ENCODE measurements around the gene THSD7B.

The THSD7B gene

GRCh38 chr2:137107904-137108303, 342.6 kb downstream of the THSD7B start:
- Histone ChIP-seq H3K27me3 (replicated peaks; ENCODE audit: control insufficient read depth, insufficient read depth, low read length, poor library complexity, severe bottlenecking) (no peaks in the 10 kb centered on the region), H3K9me3 (ENCODE audit: control insufficient read depth, low read length) (no peaks in the 10 kb centered on the region), H3K27ac (ENCODE audit: insufficient read depth, low read length, poor library complexity, severe bottlenecking) (no peak overlapping the region), H3K4me1 (ENCODE audit: control insufficient read depth, insufficient read depth, low read length, poor library complexity, severe bottlenecking) (no peaks in the 10 kb centered on the region), H3K4me3 (ENCODE audit: insufficient read depth, low read depth, low read length, poor library complexity, severe bottlenecking) (no peak overlapping the region), H3K36me3 (ENCODE audit: control insufficient read depth, insufficient read depth, low read length) (no peaks in the 10 kb centered on the region)
- no peak for DNase-seq

- no peak overlapping the region for H3K27ac ChIP-seq (ENCODE audit: insufficient read depth, low read length, poor library complexity, severe bottlenecking)
- no peak for DNase-seq
- H3K9me3 ChIP-seq (ENCODE audit: control insufficient read depth, low read length), result no peaks in the 10 kb centered on the region
- no peaks in the 10 kb centered on the region for H3K36me3 ChIP-seq (ENCODE audit: control insufficient read depth, insufficient read depth, low read length)
- no peaks in the 10 kb centered on the region for H3K27me3 ChIP-seq (replicated peaks; ENCODE audit: control insufficient read depth, insufficient read depth, low read length, poor library complexity, severe bottlenecking)
- no peaks in the 10 kb centered on the region for H3K4me1 ChIP-seq (ENCODE audit: control insufficient read depth, insufficient read depth, low read length, poor library complexity, severe bottlenecking)
- no peak overlapping the region for H3K4me3 ChIP-seq (ENCODE audit: insufficient read depth, low read depth, low read length, poor library complexity, severe bottlenecking)
Observed at GRCh38 chr2:137111896-137112295, 346.6 kb downstream of the THSD7B start.

- Histone ChIP-seq H3K4me1 (ENCODE audit: control insufficient read depth, insufficient read depth, low read length, poor library complexity, severe bottlenecking) (no peaks in the 10 kb centered on the region), H3K9me3 (ENCODE audit: control insufficient read depth, low read length) (no peaks in the 10 kb centered on the region), H3K36me3 (ENCODE audit: control insufficient read depth, insufficient read depth, low read length) (no peaks in the 10 kb centered on the region), H3K4me3 (ENCODE audit: insufficient read depth, low read depth, low read length, poor library complexity, severe bottlenecking) (no peak overlapping the region), H3K27ac (ENCODE audit: insufficient read depth, low read length, poor library complexity, severe bottlenecking) (no peak overlapping the region), H3K27me3 (replicated peaks; ENCODE audit: control insufficient read depth, insufficient read depth, low read length, poor library complexity, severe bottlenecking) (no peaks in the 10 kb centered on the region)
- DNase-seq, result no peak
Observed at GRCh38 chr2:137115081-137115794, 349.9 kb downstream of the THSD7B start.

GRCh38 chr2:137115795-137116089, 350.4 kb downstream of the THSD7B start:
- Histone ChIP-seq H3K36me3 (ENCODE audit: control insufficient read depth, insufficient read depth, low read length) (no peaks in the 10 kb centered on the region), H3K9me3 (ENCODE audit: control insufficient read depth, low read length) (no peaks in the 10 kb centered on the region), H3K27ac (ENCODE audit: insufficient read depth, low read length, poor library complexity, severe bottlenecking) (no peak overlapping the region), H3K27me3 (replicated peaks; ENCODE audit: control insufficient read depth, insufficient read depth, low read length, poor library complexity, severe bottlenecking) (no peaks in the 10 kb centered on the region), H3K4me1 (ENCODE audit: control insufficient read depth, insufficient read depth, low read length, poor library complexity, severe bottlenecking) (no peaks in the 10 kb centered on the region), H3K4me3 (ENCODE audit: insufficient read depth, low read depth, low read length, poor library complexity, severe bottlenecking) (no peak overlapping the region)
- no peak for DNase-seq

GRCh38 chr2:137117385-137117784, 352.0 kb downstream of the THSD7B start:
- Histone ChIP-seq H3K4me1 (ENCODE audit: control insufficient read depth, insufficient read depth, low read length, poor library complexity, severe bottlenecking) (no peaks in the 10 kb centered on the region), H3K9me3 (ENCODE audit: control insufficient read depth, low read length) (no peaks in the 10 kb centered on the region), H3K4me3 (ENCODE audit: insufficient read depth, low read depth, low read length, poor library complexity, severe bottlenecking) (no peak overlapping the region), H3K27me3 (replicated peaks; ENCODE audit: control insufficient read depth, insufficient read depth, low read length, poor library complexity, severe bottlenecking) (no peaks in the 10 kb centered on the region), H3K27ac (ENCODE audit: insufficient read depth, low read length, poor library complexity, severe bottlenecking) (no peak overlapping the region), H3K36me3 (ENCODE audit: control insufficient read depth, insufficient read depth, low read length) (no peaks in the 10 kb centered on the region)
- DNase-seq, result no peak

GRCh38 chr2:137118140-137118539, 352.8 kb downstream of the THSD7B start:
- Histone ChIP-seq H3K27ac (ENCODE audit: insufficient read depth, low read length, poor library complexity, severe bottlenecking) (no peak overlapping the region), H3K9me3 (ENCODE audit: control insufficient read depth, low read length) (no peaks in the 10 kb centered on the region), H3K27me3 (replicated peaks; ENCODE audit: control insufficient read depth, insufficient read depth, low read length, poor library complexity, severe bottlenecking) (no peaks in the 10 kb centered on the region), H3K4me3 (ENCODE audit: insufficient read depth, low read depth, low read length, poor library complexity, severe bottlenecking) (no peak overlapping the region), H3K36me3 (ENCODE audit: control insufficient read depth, insufficient read depth, low read length) (no peaks in the 10 kb centered on the region), H3K4me1 (ENCODE audit: control insufficient read depth, insufficient read depth, low read length, poor library complexity, severe bottlenecking) (no peaks in the 10 kb centered on the region)
- no peak for DNase-seq

GRCh38 chr2:137123226-137123625, 357.9 kb downstream of the THSD7B start:
- Histone ChIP-seq H3K9me3 (ENCODE audit: control insufficient read depth, low read length) (no peaks in the 10 kb centered on the region), H3K36me3 (ENCODE audit: control insufficient read depth, insufficient read depth, low read length) (no peaks in the 10 kb centered on the region), H3K27ac (ENCODE audit: insufficient read depth, low read length, poor library complexity, severe bottlenecking) (no peak overlapping the region), H3K4me3 (ENCODE audit: insufficient read depth, low read depth, low read length, poor library complexity, severe bottlenecking) (no peak overlapping the region), H3K27me3 (replicated peaks; ENCODE audit: control insufficient read depth, insufficient read depth, low read length, poor library complexity, severe bottlenecking) (no peaks in the 10 kb centered on the region), H3K4me1 (ENCODE audit: control insufficient read depth, insufficient read depth, low read length, poor library complexity, severe bottlenecking) (no peaks in the 10 kb centered on the region)
- no peak for DNase-seq

GRCh38 chr2:137133225-137133624, 367.9 kb downstream of the THSD7B start:
- Histone ChIP-seq H3K27ac (ENCODE audit: insufficient read depth, low read length, poor library complexity, severe bottlenecking) (no peak overlapping the region), H3K9me3 (ENCODE audit: control insufficient read depth, low read length) (no peaks in the 10 kb centered on the region), H3K27me3 (replicated peaks; ENCODE audit: control insufficient read depth, insufficient read depth, low read length, poor library complexity, severe bottlenecking) (no peaks in the 10 kb centered on the region), H3K36me3 (ENCODE audit: control insufficient read depth, insufficient read depth, low read length) (no peaks in the 10 kb centered on the region), H3K4me1 (ENCODE audit: control insufficient read depth, insufficient read depth, low read length, poor library complexity, severe bottlenecking) (no peaks in the 10 kb centered on the region), H3K4me3 (ENCODE audit: insufficient read depth, low read depth, low read length, poor library complexity, severe bottlenecking) (no peak overlapping the region)
- no peak for DNase-seq

GRCh38 chr2:137138263-137138662, 372.9 kb downstream of the THSD7B start:
- no peak overlapping the region for H3K4me3 ChIP-seq (ENCODE audit: insufficient read depth, low read depth, low read length, poor library complexity, severe bottlenecking)
- no peak overlapping the region for H3K27ac ChIP-seq (ENCODE audit: insufficient read depth, low read length, poor library complexity, severe bottlenecking)
- H3K9me3 ChIP-seq (ENCODE audit: control insufficient read depth, low read length), result no peaks in the 10 kb centered on the region
- H3K36me3 ChIP-seq (ENCODE audit: control insufficient read depth, insufficient read depth, low read length), result no peaks in the 10 kb centered on the region
- H3K4me1 ChIP-seq (ENCODE audit: control insufficient read depth, insufficient read depth, low read length, poor library complexity, severe bottlenecking), result no peaks in the 10 kb centered on the region
- no peak for DNase-seq
- H3K27me3 ChIP-seq (replicated peaks; ENCODE audit: control insufficient read depth, insufficient read depth, low read length, poor library complexity, severe bottlenecking), result no peaks in the 10 kb centered on the region

GRCh38 chr2:137151731-137152130, 386.4 kb downstream of the THSD7B start:
- Histone ChIP-seq H3K4me3 (ENCODE audit: insufficient read depth, low read depth, low read length, poor library complexity, severe bottlenecking) (no peak overlapping the region), H3K27me3 (replicated peaks; ENCODE audit: control insufficient read depth, insufficient read depth, low read length, poor library complexity, severe bottlenecking) (no peaks in the 10 kb centered on the region), H3K9me3 (ENCODE audit: control insufficient read depth, low read length) (no peaks in the 10 kb centered on the region), H3K4me1 (ENCODE audit: control insufficient read depth, insufficient read depth, low read length, poor library complexity, severe bottlenecking) (no peaks in the 10 kb centered on the region), H3K36me3 (ENCODE audit: control insufficient read depth, insufficient read depth, low read length) (no peaks in the 10 kb centered on the region), H3K27ac (ENCODE audit: insufficient read depth, low read length, poor library complexity, severe bottlenecking) (no peak overlapping the region)
- DNase-seq, result no peak
